GM21619 (cell line): ENCODE measurements around the gene DGKG.
A peak's percentile ranks its signal among the peaks of the same experiment; 100 is the strongest.

ENCODE experiments used
- ATAC-seq: cut with Tn5 transposase; IDR thresholded peaks from one replicate; pipeline ENCODE4 v1.9.1; 2021; ENCODE audit not compliant: unreplicated experiment

The DGKG gene

GRCh38 chr3:186281176-186281575 is 80.9 kb downstream of the DGKG start:
- no peak for ATAC-seq

GRCh38 chr3:186280737-186281136 is 81.3 kb downstream of the DGKG start:
- no peak for ATAC-seq

DNA sequence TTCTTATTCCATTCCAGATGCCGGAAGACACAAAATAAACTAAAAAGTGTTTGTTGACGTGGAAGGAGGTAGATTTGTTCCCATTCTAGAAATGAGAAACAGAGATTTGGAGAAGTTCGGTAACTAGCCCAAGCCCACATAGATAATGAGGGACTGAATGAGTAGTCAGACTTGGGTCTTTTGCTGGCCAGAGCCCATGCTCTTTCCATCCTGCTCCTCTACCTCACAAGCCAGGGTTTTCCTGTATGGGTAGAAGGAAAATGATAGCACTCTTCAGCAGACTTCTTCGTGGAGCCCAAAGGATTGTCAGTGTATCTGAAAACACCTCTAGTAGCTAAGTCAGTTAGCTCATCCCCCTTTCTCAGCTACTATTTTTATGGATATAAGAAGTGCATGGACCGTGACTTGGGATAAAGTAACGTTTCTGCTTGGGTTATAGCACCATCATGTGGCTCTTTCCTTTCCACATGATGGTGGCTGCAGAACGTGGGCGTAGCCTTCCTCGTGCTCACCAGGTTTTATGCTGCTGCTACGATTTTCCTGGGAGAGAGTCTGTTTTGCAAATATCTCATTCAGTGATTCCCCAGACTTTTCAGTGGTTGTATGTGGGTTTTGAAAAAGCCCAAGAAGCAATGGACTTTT is 84.6 kb downstream of the DGKG start:
- no peak for ATAC-seq

GRCh38 chr3:186275436-186275835 is 86.6 kb downstream of the DGKG start:
- ATAC-seq = no peak

DNA sequence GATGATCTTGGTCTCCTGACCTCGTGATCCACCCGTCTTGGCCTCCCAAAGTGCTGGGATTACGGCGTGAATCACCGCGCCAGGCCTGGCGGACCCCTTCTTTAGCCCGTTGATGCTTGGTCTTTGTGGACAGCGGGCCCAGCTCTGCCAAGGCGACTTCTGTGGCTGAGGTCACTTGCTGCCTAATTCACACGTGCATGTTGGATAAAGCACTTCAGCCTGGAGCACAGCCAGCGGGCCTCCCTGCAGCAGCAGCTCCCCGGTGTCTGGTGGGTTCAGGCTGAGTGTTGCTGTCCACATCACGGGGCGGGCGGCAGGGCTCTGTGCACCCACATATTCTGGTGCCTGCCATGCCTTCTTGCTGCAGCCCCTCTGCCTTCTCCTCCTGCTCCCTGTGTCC is 88.4 kb downstream of the DGKG start:
- no peak for ATAC-seq

- ATAC-seq = no peak
Observed at GRCh38 chr3:186270701-186271100, 91.3 kb downstream of the DGKG start.

- ATAC-seq = no peak
Observed at GRCh38 chr3:186268616-186269448, 93.2 kb downstream of the DGKG start.

- no peak for ATAC-seq
Observed at GRCh38 chr3:186267758-186268157, 94.3 kb downstream of the DGKG start.

DNA sequence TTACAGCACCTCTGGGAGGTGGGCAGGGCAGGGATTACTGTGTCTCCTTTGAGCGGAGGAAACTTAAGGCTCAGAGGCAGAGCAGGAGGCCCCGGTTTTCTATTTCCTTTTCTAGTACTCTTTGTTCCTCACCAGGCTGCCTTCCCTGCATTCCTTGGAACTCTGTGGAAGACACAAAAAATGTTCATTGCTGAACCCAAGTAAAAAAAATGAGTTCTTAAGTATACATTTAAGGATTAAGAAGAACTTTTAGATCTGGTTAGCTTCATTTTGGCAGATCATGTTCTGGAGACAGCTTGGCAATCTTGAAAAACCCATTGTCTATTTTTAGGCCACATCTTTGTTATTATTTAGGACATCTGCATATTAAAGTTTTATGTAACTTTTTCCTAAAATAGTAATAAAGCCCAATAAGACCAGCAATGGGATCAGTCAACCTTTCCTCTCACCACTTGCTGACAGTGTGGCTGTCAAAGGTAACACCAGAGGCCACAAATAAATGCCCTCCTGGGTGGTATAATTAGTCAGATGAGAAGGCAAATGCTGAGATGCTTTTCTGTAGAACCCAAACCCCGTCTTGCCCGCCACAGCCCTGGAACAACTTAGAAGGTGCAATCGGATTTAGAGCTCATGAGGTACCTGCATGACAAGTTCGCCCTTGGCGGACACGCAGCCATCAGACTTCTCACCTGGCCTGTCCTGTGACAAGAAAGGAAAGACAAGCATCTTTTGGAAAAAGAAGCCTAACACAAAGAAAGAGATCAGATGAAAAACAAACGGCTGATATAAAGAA is 97.2 kb downstream of the DGKG start:
- no peak for ATAC-seq

GRCh38 chr3:186261638-186262037 is 100.4 kb downstream of the DGKG start:
- no peak for ATAC-seq

- ATAC-seq = no peak
Observed at GRCh38 chr3:186260726-186261125, 101.3 kb downstream of the DGKG start.

DNA sequence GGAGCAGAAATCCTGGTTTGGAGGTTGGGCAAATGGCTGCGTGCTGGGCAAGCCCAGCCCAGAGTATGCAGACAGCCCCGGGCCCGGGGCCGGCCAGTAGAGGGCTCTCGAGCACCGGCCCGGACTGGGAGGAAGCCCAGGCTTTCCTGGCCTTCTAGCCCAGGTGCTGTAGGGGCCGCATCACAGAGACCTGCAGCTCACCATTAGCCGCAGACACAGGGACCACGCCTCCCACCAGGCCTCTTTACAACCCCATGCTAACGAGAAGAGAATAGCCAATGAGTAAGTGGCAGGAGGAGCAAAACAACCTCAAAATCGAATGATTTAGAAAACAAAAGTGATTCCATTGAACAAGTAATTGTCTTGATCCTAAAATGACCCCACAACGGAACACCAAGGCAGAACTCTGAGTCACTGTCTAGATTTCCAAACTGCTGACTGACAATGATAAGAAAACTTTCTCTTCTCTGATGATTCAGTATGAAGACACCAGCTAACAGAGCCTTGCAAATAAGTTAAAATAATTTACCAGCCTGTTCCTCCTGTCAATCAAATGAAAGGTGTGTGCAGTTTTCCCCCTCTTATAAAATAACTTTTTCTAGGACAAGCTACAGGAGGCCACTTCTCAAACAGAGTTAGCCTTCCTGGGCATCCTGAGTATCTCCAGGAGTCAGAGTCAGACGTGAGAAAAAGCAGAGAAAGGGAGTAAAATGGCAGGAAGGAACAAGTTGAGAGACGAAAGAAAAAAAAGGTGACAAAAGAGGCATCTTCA is 102.2 kb downstream of the DGKG start:
- peak; percentile 52 for ATAC-seq

DNA sequence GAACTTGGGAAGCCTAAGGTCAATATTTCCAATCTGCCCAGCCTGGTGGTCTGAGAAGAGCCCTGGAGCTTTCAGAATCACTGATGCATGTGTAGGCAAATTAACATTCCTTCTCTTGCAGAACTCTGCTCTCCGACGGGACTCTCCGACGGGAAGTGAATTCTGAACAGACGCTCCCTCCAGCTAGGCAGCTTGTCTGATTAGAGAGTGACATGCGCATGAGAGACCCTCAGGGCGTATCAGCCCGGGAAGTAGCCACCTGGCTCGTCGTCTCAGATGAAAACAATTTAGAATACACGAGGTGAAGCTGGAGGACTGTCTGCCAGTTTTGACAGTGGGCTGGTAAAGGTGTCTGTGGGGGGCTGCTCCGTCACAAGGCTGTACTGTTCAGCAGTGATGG is 103.1 kb downstream of the DGKG start:
- ATAC-seq = no peak

- no peak for ATAC-seq
Observed at GRCh38 chr3:186257866-186258265, 104.2 kb downstream of the DGKG start.

GRCh38 chr3:186255703-186256331 is 106.2 kb downstream of the DGKG start:
- ATAC-seq = peak; percentile 34

DNA sequence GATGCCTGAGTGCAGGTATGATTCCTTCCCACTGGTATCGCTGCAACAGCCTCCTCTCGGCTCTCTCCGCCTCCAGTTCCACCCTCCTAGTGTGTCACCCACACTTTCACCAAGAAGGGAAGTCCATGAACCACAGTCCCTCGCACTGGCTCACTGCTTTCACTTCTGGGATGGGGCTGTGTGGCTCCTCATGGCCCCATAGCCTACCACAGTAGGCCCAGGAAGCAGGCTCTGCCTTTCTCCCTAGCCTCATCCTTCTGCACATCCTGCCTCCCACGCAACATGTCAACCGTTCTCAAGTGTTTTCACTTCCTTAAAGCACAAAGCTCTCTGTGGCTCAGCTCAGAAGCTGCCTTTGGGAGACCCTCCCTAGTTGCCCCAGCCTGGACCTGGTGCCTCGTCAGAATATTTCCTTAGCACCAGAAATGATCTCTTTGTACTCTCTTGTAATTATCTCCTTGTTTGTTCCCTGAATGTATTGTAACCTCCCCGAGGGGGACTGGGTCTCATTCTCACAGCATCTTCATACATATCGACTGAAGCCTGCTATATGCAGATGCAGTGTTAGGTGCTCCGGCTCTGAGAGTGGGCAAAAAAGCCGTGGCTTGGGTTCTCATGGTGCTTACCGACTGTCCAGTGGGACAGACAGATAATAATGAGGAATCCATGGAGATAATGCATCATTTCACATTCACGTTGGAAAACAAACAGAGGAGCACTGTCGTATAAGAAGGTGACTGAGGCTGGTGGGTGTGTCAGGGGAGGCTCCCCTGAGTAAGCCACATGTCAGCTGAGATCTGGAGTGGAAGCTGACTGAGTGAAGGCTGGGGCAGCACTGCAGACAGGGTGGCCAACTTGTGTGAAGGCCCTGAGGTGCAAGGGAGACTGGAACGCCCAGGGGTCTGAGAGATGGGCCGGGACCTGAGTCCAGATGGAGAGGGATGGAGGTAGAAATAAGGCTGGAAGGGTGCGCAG is 107.1 kb downstream of the DGKG start:
- peak; percentile 69 for ATAC-seq

GRCh38 chr3:186251948-186252619 is 110.0 kb downstream of the DGKG start:
- ATAC-seq = no peak

DNA sequence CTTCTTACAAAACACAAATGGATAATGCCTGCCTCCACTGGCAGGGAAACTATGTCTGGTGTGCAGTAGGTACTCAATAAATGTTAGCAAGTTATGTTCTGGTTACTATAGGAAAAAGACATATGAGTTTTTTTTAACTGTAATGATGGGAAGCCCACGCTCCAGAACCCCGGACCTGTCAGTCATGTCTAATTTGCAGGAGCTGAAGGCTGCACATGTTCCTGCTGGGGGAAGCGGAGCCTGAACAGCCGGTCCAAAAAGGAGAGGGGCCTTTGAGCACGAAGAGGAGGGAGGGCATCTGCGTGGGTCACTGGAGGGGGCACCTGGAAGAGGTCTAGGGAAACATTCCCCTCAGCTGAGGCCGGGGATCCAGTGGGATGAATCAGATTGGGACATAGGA is 113.2 kb downstream of the DGKG start:
- no peak for ATAC-seq
